Measurements from ENCODE around the gene RCAN2.

- TF ChIP-seq EZH2 (optimal IDR thresholded peaks at IDR 0.05; ENCODE audit: low read depth, low read length) = no peak
- TF ChIP-seq, protein P1, sequence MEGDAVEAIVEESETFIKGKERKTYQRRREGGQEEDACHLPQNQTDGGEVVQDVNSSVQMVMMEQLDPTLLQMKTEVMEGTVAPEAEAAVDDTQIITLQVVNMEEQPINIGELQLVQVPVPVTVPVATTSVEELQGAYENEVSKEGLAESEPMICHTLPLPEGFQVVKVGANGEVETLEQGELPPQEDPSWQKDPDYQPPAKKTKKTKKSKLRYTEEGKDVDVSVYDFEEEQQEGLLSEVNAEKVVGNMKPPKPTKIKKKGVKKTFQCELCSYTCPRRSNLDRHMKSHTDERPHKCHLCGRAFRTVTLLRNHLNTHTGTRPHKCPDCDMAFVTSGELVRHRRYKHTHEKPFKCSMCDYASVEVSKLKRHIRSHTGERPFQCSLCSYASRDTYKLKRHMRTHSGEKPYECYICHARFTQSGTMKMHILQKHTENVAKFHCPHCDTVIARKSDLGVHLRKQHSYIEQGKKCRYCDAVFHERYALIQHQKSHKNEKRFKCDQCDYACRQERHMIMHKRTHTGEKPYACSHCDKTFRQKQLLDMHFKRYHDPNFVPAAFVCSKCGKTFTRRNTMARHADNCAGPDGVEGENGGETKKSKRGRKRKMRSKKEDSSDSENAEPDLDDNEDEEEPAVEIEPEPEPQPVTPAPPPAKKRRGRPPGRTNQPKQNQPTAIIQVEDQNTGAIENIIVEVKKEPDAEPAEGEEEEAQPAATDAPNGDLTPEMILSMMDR (IDR thresholded peaks at IDR 0.05; ENCODE audit: low read length) = no peak
- TF ChIP-seq EZH2phosphoT487 (IDR thresholded peaks at IDR 0.05; ENCODE audit: low read length) = no peak
Measured at GRCh38 chr6:46235242-46235641, 256.0 kb downstream of the RCAN2 start.
